ENCODE data around the gene CD46. TPM values are rescaled to one million over a fixed set of nuclear protein-coding genes. Genes with fewer than 3 reads are reported as not detected.

The CD46 gene
- total RNA-seq, 1 experiment from 2014 or later: 184 TPM

- Mint-ChIP-seq H3K9me3 (ENCODE audit: unreplicated experiment) (no peaks in the 10 kb centered on the region), H3K4me3 (ENCODE audit: unreplicated experiment) (peak overlapping the region; percentile 80), H3K36me3 (ENCODE audit: insufficient read depth, unreplicated experiment) (peaks cover 70% of the 10 kb centered on the region), H3K4me1 (ENCODE audit: insufficient read depth, unreplicated experiment) (peaks cover 88% of the 10 kb centered on the region), H3K27ac (ENCODE audit: low read depth, unreplicated experiment) (peak overlapping the region; percentile 81), H3K27me3 (ENCODE audit: insufficient read depth, unreplicated experiment) (no peaks in the 10 kb centered on the region)
- POLR2A ChIA-PET: interaction anchor here (0.6 to 6.9 kb wide), 6 partner anchors 10 to 76 kb away, joined by 3 to 102 read pairs (median 14); no protein-coding TSS in a partner anchor
- no peak for DNase-seq (ENCODE audit: unreplicated experiment)
- CTCF ChIA-PET: interaction anchor here (0.7 to 28.1 kb wide), 6 partner anchors 9 to 122 kb away, joined by 4 to 790 read pairs (median 14); no protein-coding TSS in a partner anchor
- TF ChIP-seq CTCF (IDR thresholded peaks at IDR 0.05; ENCODE audit: unreplicated experiment): no peak
- BruUV-seq (replicated peaks): no TSS peak
- intact Hi-C loops (cut with micrococcal nuclease): no loop called here
Measured at GRCh38 chr1:207820568-207821463, 69.0 kb downstream of the CD46 start.

GRCh38 chr1:207821464-207822045 lies 69.7 kb downstream of the CD46 start:
- no peak overlapping the region for H3K27ac Mint-ChIP-seq (ENCODE audit: low read depth, unreplicated experiment)
- TF ChIP-seq CTCF (IDR thresholded peaks at IDR 0.05; ENCODE audit: unreplicated experiment): no peak
- ChIA-PET CTCF (interaction anchor here (0.7 to 28.1 kb wide), 5 partner anchors 11 to 47 kb away, joined by 4 to 790 read pairs (median 59); no protein-coding TSS in a partner anchor), POLR2A (interaction anchor here (0.6 to 11.5 kb wide), 8 partner anchors 8 to 77 kb away, joined by 3 to 372 read pairs (median 35); partner anchors contain the start of gene CD46)
- H3K36me3 Mint-ChIP-seq (ENCODE audit: insufficient read depth, unreplicated experiment): peaks cover 62% of the 10 kb centered on the region
- no TSS peak for BruUV-seq (replicated peaks)
- intact Hi-C loops (cut with micrococcal nuclease): loop anchor here (2.0 kb wide), 1 partner anchor 17 kb away; no protein-coding TSS in a partner anchor
- H3K27me3 Mint-ChIP-seq (ENCODE audit: insufficient read depth, unreplicated experiment): no peaks in the 10 kb centered on the region
- H3K4me1 Mint-ChIP-seq (ENCODE audit: insufficient read depth, unreplicated experiment): peaks cover 88% of the 10 kb centered on the region
- H3K9me3 Mint-ChIP-seq (ENCODE audit: unreplicated experiment): no peaks in the 10 kb centered on the region
- no peak for DNase-seq (ENCODE audit: unreplicated experiment)
- peak overlapping the region; percentile 80 for H3K4me3 Mint-ChIP-seq (ENCODE audit: unreplicated experiment)

DNA sequence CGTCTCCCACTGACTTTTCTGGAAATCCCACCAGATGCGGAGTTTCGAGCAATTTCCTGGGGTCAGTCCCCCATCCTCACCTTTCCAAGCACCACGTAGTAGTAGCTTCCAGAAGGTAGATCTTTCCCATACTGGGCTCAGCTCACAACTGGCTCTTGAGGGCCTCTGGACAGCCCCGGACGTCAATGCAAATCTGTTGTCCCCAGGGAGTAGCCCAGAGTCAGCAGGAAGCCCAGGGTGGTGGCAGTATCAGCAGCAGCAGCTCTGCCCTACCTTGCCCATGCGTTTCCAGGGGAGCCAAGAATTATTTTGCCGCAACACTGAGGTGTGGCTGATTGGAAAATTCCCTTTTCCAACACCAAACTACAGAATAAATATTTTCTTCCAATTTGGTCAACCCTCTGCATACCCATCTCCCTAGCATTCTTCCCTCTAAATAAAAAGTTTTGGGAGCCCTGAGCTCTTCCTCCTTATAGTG lies 70.3 kb downstream of the CD46 start:
- no TSS peak for BruUV-seq (replicated peaks)

More for the DNA sequence above, 70.3 kb downstream of the CD46 start:
- DNase-seq (ENCODE audit: unreplicated experiment): no peak
- ChIA-PET CTCF (interaction anchor here (0.6 to 28.1 kb wide), 17 partner anchors 8 to 1407 kb away, joined by 3 to 790 read pairs (median 5); no protein-coding TSS in a partner anchor), POLR2A (interaction anchor here (0.6 to 11.5 kb wide), 18 partner anchors 8 to 422 kb away, joined by 3 to 372 read pairs (median 16); partner anchors contain the start of genes CD46 and PLXNA2)
- TF ChIP-seq CTCF (IDR thresholded peaks at IDR 0.05; ENCODE audit: unreplicated experiment): no peak
- H3K36me3 Mint-ChIP-seq (ENCODE audit: insufficient read depth, unreplicated experiment): peaks cover 56% of the 10 kb centered on the region
- H3K27me3 Mint-ChIP-seq (ENCODE audit: insufficient read depth, unreplicated experiment): no peaks in the 10 kb centered on the region
- intact Hi-C loops (cut with micrococcal nuclease): loop anchor here (2.0 kb wide), 1 partner anchor 17 kb away; no protein-coding TSS in a partner anchor
- peak overlapping the region; percentile 96 for H3K27ac Mint-ChIP-seq (ENCODE audit: low read depth, unreplicated experiment)
- no peaks in the 10 kb centered on the region for H3K9me3 Mint-ChIP-seq (ENCODE audit: unreplicated experiment)
- peak overlapping the region; percentile 80 for H3K4me3 Mint-ChIP-seq (ENCODE audit: unreplicated experiment)
- H3K4me1 Mint-ChIP-seq (ENCODE audit: insufficient read depth, unreplicated experiment): peaks cover 89% of the 10 kb centered on the region

All from MCF 10A (cell line).